HG03025 (cell line): ENCODE measurements around the gene POTEG.
"Not testable (repeated sequence)": the region's sequence is repeated elsewhere in the genome, so short reads cannot be mapped to it uniquely, and the experiment has no call there.

ENCODE experiments used
- ATAC-seq: cut with Tn5 transposase; IDR thresholded peaks from one replicate; pipeline ENCODE4 v1.9.1; 2021; ENCODE audit warnings: mild to moderate bottlenecking, moderate library complexity; ENCODE audit not compliant: unreplicated experiment, low FRiP score

POTEG gene

DNA sequence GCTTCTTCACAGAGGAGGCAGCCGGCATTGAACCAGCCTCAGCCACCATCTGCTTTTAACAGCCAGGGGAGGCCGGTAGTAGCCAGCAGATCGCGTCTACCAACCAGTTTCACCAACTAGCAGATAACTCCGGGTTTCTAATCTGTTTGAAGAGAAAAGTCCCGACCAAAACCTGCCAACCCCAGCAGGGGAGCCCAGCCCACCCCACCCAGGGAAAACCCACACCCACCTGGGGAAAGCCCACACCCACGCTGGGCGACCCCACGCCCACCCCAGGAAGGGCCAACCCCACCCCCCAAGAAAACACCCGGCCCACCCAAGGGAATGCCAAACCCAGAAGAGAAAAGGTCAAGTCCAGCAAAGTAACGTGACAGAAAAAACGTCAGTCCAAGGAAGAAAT, at the start of gene POTEG:
POTEG (minus strand) TSS at position 101 of the 400 bp plus-strand sequence; CDS start at position 49, 52 bp downstream.
- ATAC-seq, result not testable (repeated sequence)

DNA sequence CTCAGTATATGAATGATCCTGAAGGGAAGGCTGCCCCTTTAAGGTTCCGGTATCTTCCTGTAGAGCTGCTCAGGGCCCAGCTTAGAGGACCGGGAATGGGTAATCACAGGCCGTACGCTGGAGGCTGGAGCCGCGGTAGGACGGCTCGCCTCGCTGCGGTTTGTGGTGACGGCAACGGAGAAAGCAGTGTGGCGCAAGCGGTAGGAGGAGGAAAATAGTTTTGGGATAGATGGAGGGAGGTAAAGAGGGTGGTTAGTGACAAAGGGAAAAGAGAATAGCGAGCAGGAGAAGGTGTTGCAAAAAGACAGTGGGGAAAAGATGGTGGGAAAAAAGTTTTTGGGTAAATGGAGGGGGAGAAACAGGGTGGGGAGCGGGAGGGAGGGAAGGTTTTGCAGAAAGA, 48.0 kb upstream of the POTEG start:
- ATAC-seq, result not testable (repeated sequence)

DNA sequence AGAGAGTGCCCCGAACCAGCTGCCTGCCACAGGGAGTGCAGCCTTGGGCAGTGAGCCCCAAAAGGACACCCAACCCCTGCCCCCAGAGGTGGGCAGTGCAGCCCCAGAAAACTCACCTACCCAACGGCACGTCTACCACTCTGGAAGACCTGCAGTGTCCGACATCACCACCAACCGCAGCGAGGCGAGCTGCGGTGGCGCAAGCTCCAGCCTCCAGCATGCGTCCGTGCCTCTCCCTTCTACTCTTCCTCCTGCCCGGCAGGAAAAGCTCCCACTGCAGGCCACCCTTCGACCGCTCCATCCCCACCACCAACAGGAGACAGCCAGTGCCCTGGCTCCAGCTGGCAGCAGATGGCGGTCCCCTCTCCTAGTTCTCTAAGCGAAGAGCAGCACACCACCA, 47.3 kb upstream of the POTEG start:
- ATAC-seq, result not testable (repeated sequence)

DNA sequence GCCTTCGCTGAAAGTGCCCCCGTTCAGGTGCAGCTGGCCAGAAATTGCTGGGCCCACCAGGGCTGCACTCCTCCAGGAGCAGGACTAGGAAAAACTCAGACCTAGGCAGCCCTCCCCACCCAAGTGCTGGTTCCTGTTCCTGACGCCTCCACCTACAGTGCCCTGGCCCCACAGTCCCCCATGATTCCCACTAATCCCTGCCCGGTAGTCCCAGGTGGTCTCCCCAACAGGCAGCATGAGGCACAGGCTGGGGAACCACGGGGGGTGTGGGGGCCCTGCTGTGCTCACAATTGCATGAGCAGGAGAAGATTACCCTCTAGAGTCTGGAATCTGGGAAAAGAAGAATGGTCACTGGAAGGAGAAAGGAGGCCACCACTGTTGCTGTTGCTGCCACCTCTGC, 46.4 kb upstream of the POTEG start:
- ATAC-seq, result not testable (repeated sequence)

DNA sequence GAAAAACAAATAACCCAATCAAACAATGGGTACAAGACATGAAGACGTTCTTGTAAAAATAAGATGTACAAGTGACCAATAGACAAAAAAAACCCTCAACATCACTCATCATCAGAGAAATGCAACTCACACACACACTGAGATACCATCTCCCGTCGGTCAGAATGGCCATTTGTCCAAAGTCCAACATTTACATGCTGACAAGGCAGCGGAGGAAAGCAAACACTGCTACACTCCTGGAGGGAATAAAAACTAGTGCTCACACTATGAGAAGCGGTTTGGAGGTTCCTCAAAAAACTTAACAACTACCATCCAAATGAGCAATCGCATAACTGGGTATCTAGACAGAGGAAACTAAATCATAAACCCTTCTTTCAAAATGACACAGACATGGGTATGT, 11.6 kb upstream of the POTEG start:
- not testable (repeated sequence) for ATAC-seq

DNA sequence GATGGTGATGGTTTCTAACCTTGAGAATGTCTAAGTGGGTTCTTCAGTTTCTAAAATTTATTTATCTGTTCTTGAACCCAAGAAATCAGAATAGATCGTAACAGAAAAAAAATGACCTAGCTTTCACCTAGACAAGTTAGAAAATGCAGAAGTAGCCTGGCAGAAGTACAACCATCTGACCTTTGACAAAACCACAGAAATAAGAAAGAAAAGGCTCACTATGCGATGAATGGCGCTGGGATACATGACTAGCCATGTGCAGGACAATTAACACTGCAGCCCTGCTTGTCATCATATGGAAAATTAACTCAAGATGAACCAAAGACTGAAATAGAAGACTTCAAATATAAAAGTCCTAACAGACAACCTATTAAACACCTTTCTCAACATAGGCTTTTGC, 5.7 kb upstream of the POTEG start:
- ATAC-seq, result not testable (repeated sequence)

DNA sequence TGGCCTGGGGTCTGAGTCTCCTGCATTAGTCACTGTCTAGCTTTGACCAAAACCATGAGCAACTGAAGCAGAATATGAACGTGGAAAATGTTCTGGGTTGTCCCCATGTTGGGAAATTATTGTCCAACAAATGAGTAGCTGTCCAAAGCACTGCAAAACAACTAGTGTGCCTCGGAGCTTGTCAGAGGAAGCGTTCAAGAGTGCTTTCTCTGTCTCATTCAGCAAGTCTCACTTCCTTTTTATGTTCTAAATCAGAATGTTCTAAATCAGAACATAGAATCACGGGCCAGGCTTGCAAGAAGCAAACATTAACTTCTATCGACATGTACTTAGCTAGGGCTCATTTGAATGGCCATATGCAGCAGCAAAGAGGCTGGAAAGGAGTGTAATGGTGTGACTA, 5.1 kb upstream of the POTEG start:
- not testable (repeated sequence) for ATAC-seq

DNA sequence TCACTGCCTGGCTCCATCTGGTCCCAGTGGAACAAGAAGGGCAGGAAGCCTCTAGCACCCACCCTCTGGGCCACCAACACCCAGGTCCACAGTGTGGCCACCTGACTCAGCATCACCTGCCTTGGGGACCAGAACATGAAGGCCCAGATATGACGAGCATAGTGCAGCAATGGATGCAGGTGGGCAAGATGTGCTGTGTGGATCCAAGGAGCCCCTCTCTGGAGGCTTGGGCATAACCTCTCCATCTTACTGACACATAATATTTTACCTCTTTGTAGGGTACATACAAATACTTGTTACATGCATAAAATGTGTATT, 2.9 kb upstream of the POTEG start:
- not testable (repeated sequence) for ATAC-seq

DNA sequence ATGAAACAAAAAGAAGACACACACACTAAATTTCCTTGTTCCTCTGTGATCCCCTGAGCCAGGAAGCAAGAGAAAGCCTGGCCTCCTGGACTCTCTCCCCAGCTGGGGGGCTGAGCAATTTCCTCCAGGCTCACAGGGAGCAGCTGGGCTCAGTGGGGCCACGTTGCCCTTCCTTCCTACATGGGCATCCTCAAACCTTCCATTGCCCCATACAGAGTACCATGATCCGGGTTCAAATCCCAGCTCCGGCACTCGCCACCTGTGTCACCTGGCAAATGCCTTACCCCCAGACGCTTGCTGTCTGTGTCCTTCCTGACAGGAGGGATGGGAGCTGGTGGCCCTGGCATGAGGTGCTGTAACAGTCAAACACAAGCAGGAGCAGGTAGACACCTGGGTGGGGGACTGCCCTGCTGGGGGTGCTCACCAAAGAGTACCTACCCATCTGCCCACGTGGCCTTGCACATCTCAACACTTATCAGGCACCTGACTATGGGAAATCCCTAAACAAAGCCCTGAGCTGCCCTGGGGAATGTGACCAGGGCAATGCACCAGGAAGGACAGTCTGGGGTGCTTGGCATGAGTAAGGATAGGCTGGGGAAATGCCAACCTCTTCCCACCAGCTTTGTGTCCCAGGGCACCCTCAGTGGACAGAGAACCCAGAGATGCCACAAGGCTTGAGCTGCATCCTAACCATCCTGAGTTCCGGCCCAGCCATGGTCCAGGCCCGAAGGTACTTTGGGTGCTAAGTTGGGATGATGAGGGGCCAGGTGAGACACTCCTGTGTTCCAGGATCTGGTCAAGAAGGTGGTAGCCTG, 2.4 kb upstream of the POTEG start:
- ATAC-seq, result not testable (repeated sequence)

DNA sequence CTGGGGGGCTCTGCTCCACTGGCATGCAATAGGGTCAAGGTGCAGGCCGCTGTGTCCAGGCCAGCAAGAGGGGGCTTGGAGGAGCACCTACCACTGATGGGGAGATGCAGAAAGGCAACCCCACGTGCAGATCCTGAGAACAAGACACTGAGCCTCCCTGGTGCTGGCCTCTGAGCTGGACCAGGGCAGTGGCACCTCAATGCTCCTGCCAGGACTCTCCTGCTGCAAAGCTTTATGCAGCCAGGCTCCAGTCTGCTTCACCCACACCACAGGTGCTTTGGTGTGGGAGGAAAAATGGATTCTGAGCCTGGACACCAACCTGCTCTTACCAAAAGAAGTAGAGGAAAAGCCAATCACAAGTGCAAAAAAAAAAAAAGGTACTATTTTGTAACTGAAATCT, 1.7 kb upstream of the POTEG start:
- not testable (repeated sequence) for ATAC-seq

DNA sequence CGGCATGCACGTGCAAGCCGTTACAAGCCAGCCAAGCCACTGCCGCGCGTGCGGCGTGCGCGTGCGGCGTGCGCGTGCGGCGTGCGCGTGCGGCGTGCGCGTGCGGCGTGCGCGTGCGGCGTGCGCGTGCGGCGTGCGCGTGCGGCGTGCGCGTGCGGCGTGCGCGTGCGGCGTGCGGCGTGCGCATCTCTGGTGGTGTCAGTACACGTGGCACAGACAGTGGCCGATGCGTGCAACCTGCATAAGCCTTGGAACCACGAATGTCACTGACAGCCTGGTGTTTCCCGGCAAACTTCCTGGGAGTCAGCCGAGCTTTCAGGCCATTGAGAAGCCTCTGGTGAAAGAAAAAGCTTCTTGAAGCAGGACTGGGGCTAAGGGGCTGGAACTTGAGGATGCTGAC, 750 bp upstream of the POTEG start:
- not testable (repeated sequence) for ATAC-seq

DNA sequence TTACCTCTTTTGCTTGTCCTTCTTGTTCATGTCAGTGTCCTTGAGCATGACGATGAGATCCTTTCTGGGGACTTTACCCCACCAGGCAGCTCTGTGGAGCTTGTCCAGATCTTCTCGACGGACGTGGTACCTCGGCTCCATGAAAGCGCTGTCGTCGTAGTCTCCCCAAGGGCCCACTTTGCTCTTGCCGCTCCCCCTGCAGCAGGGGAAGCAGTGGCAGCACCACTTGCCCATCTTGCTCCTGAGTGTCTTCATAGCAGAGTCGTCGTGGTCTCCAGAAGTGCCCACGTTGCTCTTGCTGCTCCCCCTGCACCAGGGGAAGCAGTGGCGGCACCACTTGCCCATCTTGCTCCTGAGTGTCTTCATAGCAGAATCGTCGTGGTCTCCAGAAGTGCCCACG, 376 bp downstream of the POTEG start:
- ATAC-seq, result not testable (repeated sequence)

DNA sequence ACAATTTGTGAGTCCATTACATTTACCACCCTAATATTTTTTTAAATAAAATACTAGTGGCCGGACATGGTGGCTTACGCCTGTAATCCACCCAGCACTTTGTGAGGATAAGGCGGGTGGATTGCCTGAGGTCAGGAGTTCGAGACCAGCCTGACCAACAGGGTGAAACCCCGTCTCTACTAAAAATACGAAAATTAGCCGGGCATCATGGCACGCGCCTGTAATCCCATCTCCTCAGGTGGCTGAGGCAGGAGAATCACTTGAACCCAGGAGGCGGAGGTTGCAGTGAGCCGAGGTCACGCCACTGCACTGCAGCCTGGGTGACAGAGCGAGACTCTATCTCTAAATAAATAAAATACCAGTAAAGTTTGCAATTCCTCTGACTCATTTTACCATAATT, 25.6 kb downstream of the POTEG start:
- not testable (repeated sequence) for ATAC-seq

DNA sequence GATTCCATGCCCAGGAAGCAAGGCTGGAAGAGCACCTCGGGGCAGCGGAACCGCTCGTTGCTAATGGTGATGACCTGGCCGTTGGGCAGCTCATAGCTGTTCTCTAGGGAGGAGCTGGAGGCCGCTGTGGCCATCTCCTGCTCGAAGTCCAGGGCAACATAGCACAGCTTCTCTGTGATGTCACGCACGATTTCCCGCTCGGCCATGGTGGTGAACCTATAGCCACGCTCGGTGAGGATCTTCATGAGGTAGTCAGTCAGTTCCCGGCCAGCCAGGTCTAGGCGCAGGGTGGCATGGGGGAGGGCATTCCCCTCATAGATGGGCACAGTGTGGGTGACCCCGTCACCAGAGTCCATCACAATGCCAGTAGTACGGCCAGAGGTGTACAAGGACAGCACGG, 32.0 kb downstream of the POTEG start:
- ATAC-seq, result not testable (repeated sequence)

DNA sequence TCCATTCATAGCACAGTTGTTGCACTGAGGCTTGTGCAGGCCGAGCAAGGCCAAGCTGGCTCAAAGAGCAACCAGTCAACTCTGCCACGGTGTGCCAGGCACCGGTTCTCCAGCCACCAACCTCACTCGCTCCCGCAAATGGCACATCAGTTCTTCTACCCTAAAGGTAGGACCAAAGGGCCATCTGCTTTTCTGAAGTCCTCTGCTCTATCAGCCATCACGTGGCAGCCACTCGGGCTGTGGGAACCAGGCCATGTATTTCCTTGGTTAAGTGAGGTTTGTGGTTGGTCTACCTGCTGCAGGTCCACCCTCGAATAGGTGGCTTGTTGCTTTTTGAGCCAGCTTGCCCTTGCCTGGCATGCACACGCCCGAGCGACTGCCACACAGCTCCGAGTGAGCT, 39.4 kb downstream of the POTEG start:
- ATAC-seq, result not testable (repeated sequence)

DNA sequence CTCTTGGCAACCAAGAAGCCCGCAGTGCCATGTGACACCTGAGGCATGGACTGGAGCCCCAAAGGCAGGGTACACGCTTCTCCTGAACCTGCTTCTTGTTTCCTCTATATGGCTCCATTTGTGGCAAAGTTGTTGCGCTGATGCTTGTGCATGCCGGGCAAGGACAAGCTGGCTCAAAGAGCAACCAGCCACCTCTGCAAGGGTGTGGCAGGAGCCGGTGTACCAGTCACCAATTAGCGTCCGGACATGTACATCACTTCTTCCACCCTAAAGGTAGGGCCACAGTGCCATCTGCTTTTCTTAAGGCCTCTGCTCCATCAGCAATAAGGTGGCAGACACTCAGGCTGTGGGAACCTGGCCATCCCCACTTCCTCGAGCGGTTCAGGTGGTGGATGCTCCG, 43.9 kb downstream of the POTEG start:
- not testable (repeated sequence) for ATAC-seq

DNA sequence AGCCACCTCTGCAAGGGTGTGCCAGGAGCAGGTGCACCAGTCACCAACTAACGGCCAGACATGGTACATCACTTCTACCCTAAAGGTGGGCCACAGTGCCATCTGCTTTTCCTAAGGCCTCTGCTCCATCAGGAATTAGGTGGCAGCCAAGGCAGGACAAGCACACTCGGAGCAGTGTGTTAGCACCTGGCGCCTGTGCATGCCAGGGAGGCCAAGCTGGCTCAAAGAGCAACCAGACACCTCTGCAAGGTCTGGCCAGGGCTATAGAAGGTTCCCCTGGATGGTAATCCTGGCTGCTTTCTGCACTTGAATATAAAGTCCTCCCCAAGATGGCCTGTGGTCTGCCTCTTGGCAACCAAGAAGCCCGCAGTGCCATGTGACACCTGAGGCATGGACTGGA, 45.4 kb downstream of the POTEG start:
- ATAC-seq, result not testable (repeated sequence)

DNA sequence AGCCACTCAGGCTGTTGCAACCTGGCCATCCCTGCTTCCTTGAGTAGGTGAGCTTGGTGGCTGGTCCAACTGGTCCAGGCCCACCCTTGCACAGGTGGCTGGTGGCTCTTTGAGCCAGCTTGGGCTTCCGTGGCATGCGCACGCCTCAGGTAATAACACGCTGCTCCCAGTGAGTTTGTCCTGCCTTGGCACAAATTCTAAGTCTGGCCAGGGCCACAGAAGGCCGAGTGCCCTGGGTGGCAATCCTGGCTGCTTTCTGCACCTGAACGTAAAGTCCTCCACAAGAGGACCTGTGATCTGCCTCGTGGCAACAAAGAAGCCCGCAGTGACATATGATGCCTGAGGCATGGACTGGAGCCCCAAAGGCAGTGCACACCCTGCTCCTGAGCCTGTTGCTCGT, 47.1 kb downstream of the POTEG start:
- ATAC-seq, result not testable (repeated sequence)

DNA sequence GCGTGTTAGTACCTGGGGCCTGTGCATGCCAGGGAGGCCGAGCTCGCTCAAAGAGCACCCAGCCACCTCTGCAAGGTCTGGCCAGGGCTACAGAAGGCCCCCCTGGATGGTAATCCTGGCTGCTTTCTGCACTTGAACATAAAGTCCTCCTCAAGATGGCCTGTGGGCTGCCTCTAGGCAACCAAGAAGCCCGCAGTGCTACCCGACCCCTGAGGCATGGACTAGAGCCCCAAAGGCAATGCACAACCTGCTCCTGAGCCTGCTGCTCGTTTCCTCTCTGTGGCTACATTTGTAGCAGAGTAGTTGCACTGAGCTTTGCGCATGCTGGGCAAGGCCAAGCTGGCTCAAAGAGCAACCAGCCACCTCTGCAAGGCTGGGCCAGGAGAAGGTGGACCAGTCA, 47.8 kb downstream of the POTEG start:
- not testable (repeated sequence) for ATAC-seq

DNA sequence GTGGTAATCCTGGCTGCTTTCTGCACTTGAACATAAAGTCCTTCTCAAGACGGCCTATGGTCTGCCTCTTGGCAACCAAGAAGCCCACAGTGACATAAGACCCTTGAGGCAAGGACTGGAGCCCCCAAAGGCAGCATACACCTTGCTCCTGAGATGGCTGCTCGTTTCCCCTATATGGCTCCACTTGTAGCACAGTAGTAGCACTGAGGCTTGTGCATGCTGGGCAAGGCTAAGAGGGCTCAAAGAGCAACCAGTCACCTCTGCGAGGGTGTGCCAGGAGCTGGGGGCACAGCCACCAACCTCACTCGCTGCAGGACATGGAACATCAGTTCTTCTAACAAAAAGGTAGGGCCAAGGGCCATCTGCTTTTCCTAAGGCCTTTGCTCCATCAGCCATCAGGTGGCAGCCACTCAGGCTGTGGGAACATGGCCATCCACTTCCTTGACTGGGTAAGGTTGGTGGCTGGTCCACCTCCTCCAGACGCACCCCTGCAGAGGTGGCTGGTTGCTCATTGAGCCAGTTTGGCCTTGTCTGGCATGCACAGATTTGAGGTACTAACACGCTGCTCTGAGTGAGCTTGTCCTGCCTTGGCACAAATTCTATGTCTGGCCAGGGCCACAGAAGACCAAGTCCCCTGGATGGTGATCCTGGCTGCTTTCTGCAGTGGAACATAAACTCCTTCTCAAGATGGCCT, 49.9 kb downstream of the POTEG start:
- not testable (repeated sequence) for ATAC-seq

DNA sequence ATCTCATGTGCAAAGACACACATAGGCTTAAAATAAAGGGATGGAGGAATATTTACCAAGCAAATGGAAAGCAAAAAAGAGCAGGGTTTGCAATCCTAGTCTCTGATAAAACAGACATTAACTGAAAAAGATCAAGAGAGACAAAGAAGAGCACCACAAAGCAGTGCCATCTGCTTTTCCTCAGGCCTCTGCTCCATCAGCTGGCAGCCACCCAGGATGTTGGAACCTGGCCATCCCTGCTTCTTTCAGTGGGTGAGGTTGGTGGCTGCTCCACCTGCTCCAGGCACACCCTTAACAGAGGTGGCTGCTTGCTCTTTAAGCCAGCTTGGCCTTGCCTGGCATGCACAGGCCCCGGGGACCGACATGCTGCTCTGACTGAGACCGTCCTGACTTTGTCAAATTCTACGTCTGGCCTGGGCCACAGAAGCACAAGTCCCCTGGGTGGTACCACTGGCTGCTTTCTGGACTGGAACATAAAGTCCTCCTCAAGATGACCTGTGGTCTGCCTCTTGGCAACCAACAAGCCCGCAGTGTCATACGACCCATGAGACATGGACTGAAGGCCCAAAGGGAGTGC, 51.0 kb downstream of the POTEG start:
- ATAC-seq, result not testable (repeated sequence)
